ENCODE results near the gene BMPR1B. TPM values are rescaled to one million over a fixed set of nuclear protein-coding genes. Genes with fewer than 3 reads are reported as not detected.

The BMPR1B gene
- total and polyA plus RNA-seq, 9 of the 15 experiments (the other 6 are each of a cell fraction or from before 2014, with no cell fraction given) = 0.01 TPM; not detected in 8

DNA sequence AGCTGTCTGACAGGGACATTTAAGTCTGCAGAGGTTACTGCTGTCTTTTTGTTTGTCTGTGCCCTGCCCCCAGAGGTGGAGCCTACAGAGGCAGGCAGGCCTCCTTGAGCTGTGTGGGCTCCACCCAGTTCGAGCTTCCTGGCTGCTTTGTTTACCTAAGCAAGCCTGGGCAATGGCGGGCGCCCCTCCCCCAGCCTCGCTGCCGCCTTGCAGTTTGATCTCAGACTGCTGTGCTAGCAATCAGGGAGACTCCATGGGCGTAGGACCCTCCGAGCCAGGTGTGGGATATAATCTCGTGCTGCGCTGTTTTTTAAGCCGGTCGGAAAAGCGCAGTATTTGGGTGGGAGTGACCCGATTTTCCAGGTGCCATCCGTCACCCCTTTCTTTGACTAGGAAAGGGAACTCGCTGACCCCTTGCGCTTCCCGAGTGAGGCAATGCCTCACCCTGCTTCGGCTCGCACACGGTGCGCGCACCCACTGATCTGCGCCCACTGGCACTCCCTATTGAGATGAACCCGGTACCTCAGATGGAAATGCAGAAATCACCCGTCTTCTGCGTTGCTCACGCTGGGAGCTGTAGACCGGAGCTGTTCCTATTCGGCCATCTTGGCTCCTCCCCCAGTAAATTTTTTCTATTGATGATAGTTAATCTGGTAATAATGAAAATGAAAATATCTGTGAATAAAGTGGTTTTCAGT lies 83.6 kb downstream of the BMPR1B start (continued):
- peak; percentile 92 to 98 for TF ChIP-seq FOXA3 (CRISPR knock-in tag; conservative IDR thresholded peaks at IDR 0.05 in 1 of 2, IDR thresholded peaks at IDR 0.05 in 1 of 2)
- TF ChIP-seq MTA3 (IDR thresholded peaks at IDR 0.05; ENCODE audit: borderline replicate concordance) = peak; percentile 43; the same call in 1 of the 2 replicates
- TF ChIP-seq TAF7 (tag; IDR thresholded peaks at IDR 0.05) = peak; percentile 67; the same call in 1 of the 2 replicates

DNA sequence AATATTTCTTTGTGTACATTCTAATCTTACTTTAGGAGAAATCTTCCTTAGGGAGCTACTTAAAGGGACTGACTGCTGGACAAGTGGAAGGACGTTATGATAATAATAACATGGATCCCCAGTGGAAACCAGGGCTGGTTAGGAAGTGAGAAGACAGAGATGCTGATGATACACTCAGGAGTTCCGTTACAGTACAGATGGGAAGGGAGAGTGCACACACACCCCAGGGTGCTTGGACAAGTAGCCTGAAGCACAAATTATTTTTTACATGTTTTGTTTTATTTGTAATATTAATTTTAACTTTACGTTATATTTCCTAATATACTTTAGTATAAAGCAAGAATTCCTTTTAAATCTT lies 84.1 kb downstream of the BMPR1B start:
- no peaks in the 10 kb centered on the region for H3K9me3 ChIP-seq (replicated peaks; ENCODE audit: control insufficient read depth, insufficient read depth, low read depth, low read length)
- H3K9ac ChIP-seq (ENCODE audit: insufficient read depth in 1 of 2, low read depth in 2 of 2, low read length in 2 of 2) = peak overlapping the region in 1 of 2 experiments; percentile 30; a peak in 1 of 4 replicates
- no peak for FAIRE-seq
- H2AFZ ChIP-seq (ENCODE audit: low read depth, low read length) = peak overlapping the region; percentile 96
- H3K27me3 ChIP-seq (ENCODE audit: control insufficient read depth in 2 of 2, insufficient read depth in 2 of 2, low read length in 2 of 2) = no peaks in the 10 kb centered on the region
- H3K27ac ChIP-seq (ENCODE audit: extremely low read depth, low read depth, low read length) = no peak overlapping the region
- TF ChIP-seq ZNF707 (CRISPR knock-in tag; conservative IDR thresholded peaks at IDR 0.05) (no peak), NEUROD1 (IDR thresholded peaks at IDR 0.05; ENCODE audit: borderline replicate concordance, low read depth, low read length, partially characterized antibody) (no peak), SMAD1 (IDR thresholded peaks at IDR 0.05; ENCODE audit: low read depth, low read length, partially characterized antibody) (no peak), POLR2H (tag; IDR thresholded peaks at IDR 0.05; ENCODE audit: low read depth) (0 out of 2 replicates have a peak, but pooled peaks have one; percentile 3), SIRT6 (IDR thresholded peaks at IDR 0.05; ENCODE audit: low read depth, low read length) (no peak)
- intact Hi-C loops (cut with micrococcal nuclease) = no loop called here
- peak overlapping the region; percentile 33 for H3K4me3 ChIP-seq
- ChIA-PET POLR2A (interaction anchor here (0.7 to 1.0 kb wide), 2 partner anchors 10 to 33 kb away, joined by 3 read pairs; no protein-coding TSS in a partner anchor), CTCF (ENCODE audit: low intra/inter-chr PET ratio) (no interaction called here)
- H3K79me2 ChIP-seq (ENCODE audit: control insufficient read depth, insufficient read depth, low read length) = no peaks in the 10 kb centered on the region
- H3K4me1 ChIP-seq (replicated peaks in 1 of 2; ENCODE audit: control insufficient read depth in 2 of 2, insufficient read depth in 2 of 2, low read length in 2 of 2) = peaks cover 0 to 2% of the 10 kb centered on the region in 2 experiments; a peak in 2 of 5 replicates
- DNase-seq (ENCODE audit: extremely low read depth in 1 of 4, low spot score in 3 of 4) = peak; percentile 7 to 12 (median 8)
- in situ Hi-C loops (cut with MboI) = no loop called here
- no TSS peak for BruUV-seq (replicated peaks)
- 28% methylated on average over 3 of the region's 3 CpGs for WGBS (ENCODE audit: insufficient coverage, low coverage, missing lambda C conversion rate)
- no peaks in the 10 kb centered on the region for H4K20me1 ChIP-seq (replicated peaks; ENCODE audit: control insufficient read depth, insufficient read depth, low read length)
- H3K9me1 ChIP-seq (ENCODE audit: control insufficient read depth, insufficient read depth, low read length) = no peaks in the 10 kb centered on the region
- H3K36me3 ChIP-seq (ENCODE audit: control insufficient read depth, insufficient read depth, low read length) = no peaks in the 10 kb centered on the region
- ATAC-seq = peak; percentile 83
- peak overlapping the region; percentile 64 for H3K4me2 ChIP-seq (ENCODE audit: insufficient read depth, low read length)
